Activated CD8-positive, alpha-beta memory T cell treated with anti-CD3 and anti-CD28 coated beads, Interleukin-2, amount 50 U/mL, for 24 hours (primary cell): ENCODE results near the gene IL21R.

Experiments
- DNase-seq: peaks from one replicate; pipeline ENCODE4 v3.0.0-alpha.2; 2020; ENCODE audit errors: extremely low read depth

IL21R gene

DNA sequence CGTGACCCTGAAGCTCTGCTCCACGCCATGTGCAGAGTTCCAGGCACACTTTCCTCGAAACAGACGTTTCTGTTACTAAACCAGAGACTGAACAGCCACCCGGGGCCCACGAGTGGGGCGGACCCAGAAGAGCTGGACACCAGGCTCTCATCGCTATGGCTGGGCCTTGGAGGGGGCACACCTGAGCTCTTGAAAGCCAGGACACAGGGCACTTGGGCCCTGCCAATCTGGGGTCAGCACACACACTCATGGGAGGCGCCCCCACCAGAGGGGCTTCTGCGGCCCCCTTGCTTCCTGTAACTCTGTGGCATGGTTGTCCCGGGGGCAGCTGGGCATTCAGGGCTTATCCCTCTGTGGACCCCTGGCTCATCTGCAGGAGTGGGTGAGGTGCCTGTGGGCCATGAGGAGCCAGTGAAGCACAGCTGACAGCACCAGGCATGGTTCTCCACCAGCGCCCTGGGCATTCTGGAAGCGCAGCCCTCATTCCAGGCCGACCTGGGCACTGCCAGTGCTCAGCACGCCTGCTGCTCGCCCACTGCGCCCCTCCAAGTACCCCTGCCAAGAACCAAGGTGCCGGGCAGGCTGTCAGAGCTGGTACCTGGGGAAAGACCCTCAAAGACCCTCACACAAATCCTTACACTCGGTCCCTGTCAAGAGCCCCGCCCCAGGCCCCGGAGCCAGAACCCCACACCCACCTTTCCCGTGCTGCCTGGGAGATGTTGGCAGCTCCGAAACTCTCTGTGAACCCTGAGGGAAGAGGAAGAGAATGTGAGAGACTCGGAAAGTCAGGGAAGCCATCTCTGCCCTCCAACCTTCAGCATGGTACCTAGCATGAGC, 61.1 kb downstream of the IL21R start:
- no peak for DNase-seq

DNA sequence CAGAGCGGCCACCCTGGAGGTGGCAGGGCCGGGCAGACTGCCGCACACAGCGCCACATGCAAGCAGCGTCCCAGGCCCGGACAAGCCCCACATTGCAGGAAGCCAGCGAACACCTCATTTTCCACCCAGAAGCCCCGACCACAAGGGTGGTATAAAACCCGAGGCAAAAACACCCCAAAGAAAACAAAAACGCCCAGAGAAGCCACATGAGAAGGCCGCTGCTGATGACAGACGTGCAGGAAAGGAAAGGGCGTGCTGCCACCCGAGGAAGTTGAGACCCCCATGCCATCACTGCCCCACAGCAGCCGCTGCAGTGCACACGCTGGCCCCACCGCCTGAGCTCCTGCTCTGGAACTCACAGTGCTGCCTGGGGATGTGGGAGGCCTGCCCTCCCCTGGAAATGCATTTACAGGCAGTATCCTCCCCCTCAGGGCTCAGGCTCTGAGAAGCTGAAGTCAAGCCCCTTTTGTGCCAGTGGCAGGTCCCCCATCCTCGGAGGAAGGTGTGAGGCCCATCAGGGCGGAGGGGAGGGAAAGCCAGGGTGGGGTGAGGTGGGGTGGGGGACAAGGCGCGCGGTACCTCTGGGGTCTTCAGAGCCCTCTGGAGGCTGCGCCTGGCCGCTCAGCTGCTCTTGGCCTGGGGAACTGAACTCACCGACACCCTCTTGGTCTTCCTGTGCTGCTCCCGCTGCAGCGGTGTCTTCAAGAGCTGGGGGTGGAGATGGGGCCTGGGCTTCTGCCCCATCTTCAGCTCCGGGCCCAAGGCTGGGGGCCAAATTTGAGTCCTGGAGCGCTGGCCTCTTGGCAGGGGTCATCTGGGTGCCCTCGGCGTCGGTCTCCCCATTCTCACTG, 62.0 kb downstream of the IL21R start:
- DNase-seq = peak; percentile 30

DNA sequence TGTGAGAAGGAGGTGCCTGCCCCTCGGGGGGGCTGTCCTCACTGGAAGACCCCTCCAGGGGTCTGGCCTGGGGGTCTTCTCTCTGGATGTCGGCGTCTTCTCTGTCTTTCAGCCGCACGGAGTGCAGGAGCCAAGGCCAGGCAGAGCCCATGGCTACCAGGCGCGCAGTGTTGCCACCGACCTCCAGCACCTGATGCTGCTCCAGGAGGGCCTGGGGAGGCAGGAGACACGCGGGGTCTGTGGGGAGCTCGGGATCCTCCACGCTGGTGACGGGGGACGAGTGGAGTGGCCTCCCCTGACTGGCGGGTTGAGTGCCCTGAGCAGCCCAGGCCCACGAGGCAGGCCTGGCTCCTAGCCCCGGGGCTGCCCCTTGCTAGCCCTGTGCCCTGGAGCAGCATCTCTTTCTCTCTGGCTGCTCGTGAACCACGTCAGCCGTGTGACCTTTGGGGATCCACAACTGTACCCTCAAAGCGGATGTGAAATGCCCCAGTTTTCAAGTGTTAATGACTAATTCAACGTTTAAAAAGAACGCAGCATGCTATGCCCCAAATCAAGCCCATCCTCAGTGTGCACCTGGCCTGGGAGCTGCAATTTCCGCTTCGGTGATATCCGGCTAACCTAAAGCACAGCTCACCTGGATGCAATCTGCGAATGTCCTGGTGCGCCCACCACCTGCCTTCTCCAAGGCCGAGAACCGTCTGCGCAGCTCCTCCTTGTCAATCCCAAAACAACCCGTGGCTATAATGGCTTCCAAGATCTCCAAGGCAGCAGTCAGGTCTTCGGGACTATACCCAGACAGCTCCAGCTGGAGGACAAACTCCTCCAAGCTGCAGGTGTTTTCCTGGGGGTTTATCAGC, 62.9 kb downstream of the IL21R start:
- no peak for DNase-seq

DNA sequence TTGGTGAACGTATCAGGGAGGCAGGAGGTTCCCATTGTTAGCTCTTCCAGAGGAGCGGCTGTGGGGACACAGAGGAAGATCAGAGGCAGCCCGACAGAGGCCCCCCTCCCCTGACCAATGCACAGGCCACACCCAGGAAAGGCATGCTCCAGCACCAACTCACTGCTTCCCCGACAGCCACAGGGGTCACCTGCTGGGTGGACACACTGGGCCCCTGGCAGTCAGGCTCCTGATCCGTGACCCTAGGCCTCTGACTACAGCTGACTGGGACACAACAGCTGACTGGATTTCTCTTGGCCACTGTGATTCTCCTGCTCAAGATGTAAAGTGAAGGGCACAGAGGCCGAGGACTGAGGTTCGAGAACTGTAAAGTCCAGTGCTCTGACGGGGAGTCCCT, 63.5 kb downstream of the IL21R start:
- DNase-seq = no peak

DNA sequence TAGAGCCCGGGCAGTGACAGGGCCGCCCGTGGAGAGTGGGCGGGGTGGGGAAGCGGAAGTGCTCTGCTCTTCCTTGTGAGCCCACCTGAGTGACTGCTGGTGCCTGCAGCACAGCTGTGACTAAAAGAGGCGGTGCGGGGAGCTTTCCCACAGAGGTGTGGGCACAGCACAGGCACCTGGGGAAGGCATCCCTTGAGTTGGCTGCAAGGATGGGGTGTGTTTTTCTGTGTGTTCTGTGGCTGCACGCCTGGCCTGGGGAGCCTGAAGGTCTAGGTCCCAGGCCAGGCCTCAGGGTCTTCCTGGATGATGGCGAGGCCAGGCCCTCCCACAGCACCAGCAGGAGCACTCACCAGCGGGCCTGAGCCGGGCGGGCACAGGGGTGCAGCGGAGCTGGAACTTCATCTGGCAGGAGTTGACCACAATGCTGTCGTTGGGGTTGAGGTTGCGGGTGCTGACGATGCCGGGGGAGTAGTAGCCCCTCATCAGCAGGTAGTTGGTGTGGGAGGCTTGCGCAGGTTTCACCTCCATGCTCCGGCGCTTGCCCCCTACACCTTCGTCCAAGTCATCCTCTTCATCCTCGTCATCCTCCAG, 67.1 kb downstream of the IL21R start:
- DNase-seq = no peak

DNA sequence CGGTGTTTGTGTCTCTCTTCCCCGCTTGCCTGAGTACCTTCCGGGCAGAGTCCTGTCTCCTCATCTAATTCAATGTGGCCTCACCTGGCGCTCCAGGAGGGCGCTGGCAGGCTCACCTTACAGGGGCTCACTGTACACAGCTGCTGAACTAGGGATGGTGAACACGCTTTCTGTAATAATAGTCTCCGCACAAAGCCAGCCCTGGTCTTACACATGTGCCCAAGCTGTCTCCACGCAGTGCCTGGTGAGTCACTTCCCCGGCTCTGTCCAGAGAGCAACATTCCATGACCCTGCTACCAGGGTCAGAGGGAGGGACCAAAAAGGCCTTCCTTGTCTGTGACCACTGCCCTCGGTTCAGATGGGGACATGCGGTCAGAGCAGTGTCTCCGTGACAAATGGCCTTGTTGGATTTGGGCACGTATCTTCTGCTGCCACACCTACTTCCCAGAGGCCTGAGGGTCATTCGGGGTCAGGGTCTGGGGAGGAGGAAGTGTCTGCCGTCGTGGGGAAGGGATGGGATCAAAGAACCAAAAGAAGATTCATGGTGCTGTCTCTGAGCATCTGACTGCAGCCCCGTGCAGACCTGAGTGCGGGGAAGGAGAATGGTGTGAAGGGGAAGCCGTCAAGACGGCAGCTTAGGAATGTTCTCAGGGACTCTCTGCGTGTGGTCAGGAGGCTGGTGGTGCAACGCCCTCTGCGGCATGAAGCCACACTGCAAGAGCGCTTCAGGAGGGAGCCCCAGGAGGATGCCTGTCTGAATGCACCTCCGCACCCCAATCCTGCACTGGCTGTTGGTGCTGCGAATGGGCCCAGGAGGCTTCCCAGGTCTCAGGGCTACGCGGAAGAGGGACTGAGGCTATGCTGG, 68.8 kb downstream of the IL21R start:
- DNase-seq = no peak

DNA sequence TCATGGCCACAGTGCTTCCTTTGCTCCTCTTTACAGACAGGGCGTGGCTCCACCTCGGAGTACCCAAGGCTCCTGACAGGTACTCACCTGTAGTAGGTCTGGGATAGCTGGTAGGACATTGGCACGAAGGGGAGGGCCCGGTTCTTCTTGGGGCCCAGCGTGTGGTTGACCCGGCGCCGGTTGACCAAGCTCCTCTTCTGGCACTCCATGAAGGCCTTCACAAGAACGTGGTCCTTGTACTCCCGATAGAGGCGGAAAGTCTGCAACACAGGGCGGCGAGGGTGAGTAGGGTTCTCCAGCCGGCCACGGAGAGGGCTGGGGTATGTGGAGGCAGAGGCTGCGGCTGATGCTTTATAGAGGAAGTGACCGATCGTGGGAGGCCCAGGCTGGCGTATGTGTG, 69.7 kb downstream of the IL21R start:
- no peak for DNase-seq

DNA sequence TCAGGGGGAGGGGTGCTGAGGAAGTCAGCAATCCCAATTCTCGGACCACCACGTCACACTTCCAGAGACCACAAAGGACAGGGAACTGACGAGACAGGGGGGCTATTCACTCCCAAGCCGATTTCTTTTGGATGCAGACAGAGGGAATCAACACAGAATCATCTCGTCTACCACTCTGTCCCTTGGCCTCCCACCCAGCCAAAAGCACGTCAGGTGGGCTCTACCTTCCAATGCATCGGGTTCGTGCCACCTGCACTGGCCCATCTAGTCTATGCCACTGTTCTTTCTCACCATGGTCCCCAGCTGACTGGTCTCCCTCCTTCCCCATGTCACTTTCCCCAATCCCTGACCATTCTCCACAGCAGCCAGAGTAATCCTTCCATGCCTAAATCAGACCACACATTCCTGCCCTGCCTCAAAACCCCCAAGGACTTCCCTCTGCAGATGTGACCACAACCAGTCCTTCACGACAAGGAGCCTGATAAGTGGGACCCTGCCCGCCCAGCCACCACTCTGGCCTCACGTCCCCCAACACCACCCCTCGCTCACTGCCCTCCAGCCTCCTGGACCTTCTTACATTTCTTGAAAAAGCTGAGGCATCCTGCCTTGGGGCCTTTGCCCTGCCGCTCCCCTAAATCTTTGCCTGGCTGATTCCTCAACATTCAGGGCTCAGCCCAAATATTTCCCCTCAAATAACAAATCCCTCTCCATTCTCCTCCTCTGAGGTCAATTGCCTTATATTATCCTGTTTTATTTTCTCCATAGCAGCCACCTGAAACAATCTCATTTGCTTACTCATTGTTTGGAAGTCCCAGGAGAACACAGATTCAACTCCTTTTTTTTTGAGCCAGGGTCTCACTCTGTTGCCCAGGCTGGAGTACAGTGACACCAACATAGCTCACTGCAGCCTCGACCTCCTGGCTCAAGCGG, 70.4 kb downstream of the IL21R start:
- DNase-seq = no peak

DNA sequence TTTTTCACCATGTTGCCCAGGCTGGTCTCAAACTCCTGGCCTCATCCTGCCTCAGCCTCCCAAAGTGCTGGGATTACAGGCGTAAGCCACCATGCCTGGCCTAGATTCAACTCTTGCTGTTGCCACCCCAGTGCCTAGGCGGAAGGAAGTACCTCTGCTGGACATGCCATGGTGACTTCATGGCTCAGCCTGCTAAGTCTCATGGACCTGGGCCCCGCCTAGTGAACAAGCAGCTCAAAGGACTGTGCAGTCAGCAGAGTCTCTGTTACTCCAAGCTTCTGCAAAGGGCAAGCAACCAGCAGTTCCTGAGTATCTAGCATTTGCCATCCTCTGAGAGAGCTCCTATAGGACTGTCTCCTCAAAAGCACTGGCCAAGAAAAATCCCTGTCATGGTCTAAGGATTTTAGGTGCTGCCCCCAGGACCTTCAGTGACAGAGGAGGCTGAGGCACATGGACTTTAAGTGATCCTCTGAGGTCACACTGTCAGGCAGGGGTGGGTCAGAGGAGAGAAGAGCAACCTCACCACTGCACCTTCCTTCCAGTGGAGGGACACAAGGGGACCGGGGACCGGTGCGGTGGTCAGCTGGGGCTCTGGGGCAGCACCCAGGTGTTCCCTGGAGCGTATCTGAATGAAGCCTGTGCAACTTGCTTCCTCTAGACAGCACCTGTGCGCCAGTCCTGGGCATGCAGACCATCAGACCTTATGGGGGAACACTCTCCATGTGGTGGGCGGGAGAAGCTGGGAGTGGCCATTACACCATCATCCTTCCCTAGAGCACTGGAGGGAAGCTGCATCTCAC, 71.3 kb downstream of the IL21R start:
- no peak for DNase-seq

DNA sequence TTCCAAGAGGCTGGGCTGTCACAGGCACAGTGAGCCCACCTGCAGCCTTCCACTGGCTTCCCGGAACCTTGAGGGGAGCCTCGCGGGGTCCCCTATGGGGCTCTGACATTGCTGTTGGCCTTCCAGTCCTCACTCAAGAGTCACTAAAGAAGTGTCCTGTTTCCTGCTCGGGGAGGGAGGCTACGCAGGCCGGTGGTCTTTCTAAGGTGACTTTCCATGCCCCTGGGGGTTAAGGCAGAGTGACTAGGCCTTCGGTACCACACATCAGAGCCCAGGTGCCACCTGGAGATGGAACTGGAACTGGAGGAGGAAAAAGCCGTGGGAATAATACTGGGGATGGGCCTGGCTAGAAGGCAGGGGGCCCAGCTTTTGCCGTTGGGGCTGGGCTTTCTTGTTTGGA, 72.1 kb downstream of the IL21R start:
- no peak for DNase-seq

DNA sequence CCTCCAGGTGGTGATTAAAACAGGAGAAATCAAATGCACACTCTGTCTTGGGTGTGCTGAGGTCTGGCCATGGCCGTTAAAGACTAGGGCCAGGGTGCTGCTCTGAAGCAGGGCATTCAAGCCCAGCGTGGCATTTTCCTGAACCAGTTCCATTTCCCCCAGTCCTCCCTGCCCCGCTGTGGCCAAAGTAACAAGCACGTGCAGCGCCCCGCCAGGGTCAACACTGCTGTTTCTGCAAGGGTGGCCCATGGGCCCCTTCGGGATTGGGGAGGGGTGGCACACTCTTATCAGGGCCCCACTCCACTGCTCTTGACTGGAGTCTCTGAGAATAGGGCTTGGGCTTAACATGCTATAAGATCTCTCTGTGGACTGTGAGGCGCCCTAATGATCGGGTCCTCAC, 72.9 kb downstream of the IL21R start:
- DNase-seq = no peak

DNA sequence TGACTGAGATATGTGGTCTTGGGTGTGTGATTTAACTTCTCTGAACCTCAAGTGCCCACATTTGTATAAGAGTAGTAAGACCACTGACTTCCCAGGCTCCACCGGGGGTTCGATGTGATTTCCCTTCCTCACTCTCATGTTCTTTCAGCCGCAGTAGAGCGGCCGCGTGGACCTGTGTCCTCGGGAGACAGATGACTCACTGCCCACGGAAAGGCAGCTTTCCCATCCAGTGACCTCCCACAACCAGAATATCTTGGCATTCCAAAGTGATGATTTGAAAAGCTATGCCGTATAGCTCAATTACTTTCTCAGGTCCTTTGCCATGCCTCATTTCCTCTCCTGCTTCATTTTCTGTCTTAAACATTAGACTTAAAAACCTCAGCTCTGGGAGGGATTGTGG, 73.6 kb downstream of the IL21R start:
- DNase-seq = no peak

DNA sequence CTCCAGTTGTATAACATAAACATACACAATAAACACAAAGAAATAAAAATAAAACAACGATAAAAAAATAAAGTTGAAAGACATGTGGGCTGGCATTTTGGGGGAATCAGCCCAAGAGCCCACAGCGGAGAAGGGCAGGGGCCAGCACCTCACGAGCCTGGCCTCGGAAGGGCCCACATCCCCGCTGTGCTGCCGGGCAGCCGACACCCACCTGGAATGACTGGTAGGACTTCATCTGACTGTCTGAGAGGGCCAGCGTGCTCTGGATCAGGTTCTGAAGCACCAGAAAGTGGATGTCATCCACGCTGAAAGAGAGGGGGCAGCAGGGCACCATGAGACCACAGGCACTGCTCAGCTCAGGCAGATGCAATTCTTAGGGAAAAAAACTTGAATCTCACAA, 74.3 kb downstream of the IL21R start:
- DNase-seq = no peak

DNA sequence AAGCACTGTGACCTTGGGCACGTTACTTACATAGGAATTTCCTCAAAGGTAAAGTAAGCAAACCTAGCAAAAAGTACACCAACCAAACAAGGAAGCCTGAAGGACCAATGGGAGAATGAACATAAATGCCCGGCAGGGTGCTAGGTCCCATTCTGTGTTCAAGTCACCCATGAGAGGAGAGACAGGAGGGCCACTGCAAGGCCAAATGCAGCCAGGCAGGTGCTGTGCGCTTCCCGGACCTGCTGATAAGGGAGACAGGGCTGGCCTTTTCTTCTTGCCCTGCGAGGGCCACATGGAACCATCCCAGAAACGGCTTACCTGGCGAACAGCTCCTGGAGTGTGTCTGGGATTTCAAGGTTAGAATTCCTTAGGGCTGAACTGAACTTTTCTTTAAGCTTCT, 78.8 kb downstream of the IL21R start:
- DNase-seq = no peak

DNA sequence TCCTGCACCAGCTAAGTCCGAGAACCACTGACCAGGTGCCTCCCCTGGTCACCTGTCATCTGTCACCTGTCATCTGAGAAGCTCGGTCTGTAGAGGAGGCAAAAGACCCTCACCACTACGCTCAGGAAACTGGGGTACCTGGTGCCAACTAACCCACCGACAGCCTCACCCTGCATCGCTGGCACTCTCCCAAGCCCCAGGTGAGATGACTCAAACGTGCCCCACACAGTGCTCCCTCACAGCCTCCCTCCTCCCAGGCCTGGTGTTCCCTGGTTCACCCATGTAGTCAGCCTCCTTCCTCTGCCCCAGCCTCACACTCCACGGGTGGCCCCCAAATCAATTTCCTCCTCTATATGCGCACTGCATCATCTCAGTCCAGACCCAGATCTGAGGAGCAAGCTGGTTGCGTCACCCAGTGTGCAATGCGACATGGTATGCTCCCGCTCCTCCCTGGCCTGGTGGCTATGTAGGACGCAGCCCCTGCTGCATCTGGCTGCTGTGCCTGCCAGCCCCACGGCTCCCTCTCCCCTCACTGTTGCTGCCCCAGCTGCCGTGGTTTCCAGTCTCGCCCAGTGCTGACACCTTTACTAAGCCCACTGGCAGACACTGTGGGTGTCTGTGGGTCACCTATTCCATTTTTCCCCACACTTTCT, 79.4 kb downstream of the IL21R start:
- DNase-seq = no peak

DNA sequence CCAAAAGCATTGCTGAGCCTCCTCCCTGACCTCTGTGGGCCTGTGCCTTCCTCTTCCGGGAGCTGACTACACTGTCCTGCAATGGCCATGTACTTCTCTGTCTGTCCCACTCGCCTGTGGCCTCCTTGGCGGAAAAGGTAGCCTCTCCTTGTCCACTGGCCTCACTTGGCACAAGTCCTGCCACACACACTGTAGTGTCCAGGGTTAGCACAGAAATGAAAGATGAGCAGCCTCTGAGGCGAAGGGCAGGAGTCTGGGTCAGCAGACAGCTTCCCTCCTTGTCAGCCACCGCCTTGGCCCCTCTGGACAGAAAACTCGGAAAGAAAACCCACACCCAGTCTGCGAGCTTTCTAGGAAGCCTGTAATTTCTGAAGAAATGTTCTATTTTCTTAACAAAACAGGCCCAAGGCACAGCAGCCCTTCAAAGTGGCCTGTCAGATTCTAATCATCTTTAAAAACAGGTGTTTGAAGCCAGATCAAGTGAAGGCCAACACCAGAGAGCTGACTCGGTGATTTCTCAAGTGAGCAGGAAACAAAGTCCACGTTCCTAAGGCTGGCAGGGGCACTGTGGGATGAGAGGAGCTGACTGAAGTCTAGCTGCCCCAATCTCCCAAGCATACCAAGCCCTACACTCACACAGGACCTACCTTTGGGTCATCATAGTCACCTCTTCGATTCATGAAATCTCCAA, 80.6 kb downstream of the IL21R start:
- no peak for DNase-seq

DNA sequence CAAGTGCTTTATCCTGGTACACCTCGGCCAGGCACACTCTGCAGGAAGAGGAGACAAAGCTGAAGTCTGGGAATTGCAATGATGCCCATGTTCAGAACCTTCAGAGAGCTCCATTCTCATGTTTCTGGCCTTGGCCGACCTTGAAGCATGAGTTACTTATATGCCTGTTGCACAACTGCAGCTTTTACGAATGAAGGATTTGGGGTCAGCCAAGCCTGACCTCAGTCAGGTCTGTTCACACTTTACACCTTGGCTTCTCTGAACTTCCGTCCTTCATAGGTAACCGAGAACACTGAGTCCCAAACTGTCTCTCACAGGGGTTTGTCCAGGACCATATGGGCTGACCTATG, 81.1 kb downstream of the IL21R start:
- no peak for DNase-seq

DNA sequence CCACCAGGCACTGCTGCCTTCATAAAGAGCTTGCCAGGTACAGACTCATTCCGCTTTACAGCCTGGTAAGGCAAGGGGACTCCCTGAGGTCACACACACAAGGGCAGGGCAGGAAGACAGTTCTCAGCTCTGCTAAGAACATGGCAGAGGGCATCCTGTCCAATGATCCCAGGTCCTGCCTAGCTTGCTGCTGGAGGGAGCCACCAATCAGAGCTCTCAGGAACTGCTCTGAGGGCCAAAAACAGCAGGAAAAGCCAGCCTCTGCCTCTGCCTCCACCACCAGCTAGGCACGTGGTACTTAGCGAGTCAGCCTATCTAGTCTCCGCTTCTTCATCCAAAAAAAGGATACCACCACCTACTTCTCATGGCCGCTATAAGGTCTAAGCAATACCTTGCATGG, 81.7 kb downstream of the IL21R start:
- no peak for DNase-seq
